Effector memory CD8-positive, alpha-beta T cell (primary cell): ENCODE measurements around the gene TGIF1.

ENCODE experiments used
- ATAC-seq: fragments of 150-1000 bp; cut with Tn5 transposase; replicated peaks from 2 replicates; pipeline ENCODE4 v1.10.0; 2021; ENCODE audit warnings: mild to moderate bottlenecking, moderate library complexity
- DNase-seq, 3 experiments: peaks; one replicate each; pipeline ENCODE4 v3.0.0; 2021
- H3K27ac Mint-ChIP-seq, 2 donors: one replicate each; pipeline ENCODE4 v1.8.0; 2022; ENCODE audit warnings: mild to moderate bottlenecking in 2 of 2, mixed read lengths in 2 of 2, moderate library complexity in 2 of 2
- H3K27me3 Mint-ChIP-seq, 2 donors: one replicate each; pipeline ENCODE4 v1.8.0; 2022; ENCODE audit warnings: mixed read lengths in 2 of 2
- H3K36me3 Mint-ChIP-seq: one replicate; pipeline ENCODE4 v1.8.0; 2022; ENCODE audit warnings: mild to moderate bottlenecking, moderate library complexity, mixed read lengths; ENCODE audit not compliant: insufficient read depth
- H3K4me1 Mint-ChIP-seq, 2 donors: one replicate each; pipeline ENCODE4 v1.8.0; 2022; ENCODE audit warnings: low read depth in 2 of 2, mixed read lengths in 2 of 2
- H3K4me3 Mint-ChIP-seq, 2 donors: one replicate each; pipeline ENCODE4 v1.8.0; 2022; ENCODE audit warnings: mild to moderate bottlenecking in 2 of 2, mixed read lengths in 2 of 2, moderate library complexity in 2 of 2
- H3K9me3 Mint-ChIP-seq, 2 donors: one replicate each; pipeline ENCODE4 v1.8.0; 2022; ENCODE audit warnings: mixed read lengths in 2 of 2

The TGIF1 gene

DNA sequence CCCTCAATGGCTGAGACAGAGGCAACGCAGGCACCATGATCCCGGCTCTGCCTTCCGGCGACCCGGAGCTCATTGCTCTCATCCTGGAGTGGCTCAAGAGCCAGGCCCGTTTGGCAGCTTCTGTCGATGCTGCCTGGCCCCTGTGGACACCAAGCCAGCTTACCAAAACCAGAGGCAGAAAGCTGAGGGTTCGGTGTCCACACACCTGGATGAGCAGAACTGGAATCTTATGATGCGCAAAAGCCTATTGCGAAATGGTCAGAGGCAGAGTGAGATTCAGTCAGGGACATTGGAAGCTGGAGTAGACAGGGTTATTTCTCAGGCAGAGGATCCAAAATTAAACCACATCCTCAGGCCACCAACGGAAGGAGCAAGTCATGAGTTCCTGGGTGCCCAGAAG, 34.9 kb upstream of the TGIF1 start:
- Mint-ChIP-seq H3K9me3 (no peaks in the 10 kb centered on the region), H3K36me3 (no peaks in the 10 kb centered on the region), H3K4me1 (peaks cover 3 to 6% of the 10 kb centered on the region in 2 donors), H3K27me3 (peaks cover 0 to 9% of the 10 kb centered on the region in 2 donors), H3K27ac (no peak overlapping the region), H3K4me3 (no peak overlapping the region)
- ATAC-seq (no peak), DNase-seq (no peak)

DNA sequence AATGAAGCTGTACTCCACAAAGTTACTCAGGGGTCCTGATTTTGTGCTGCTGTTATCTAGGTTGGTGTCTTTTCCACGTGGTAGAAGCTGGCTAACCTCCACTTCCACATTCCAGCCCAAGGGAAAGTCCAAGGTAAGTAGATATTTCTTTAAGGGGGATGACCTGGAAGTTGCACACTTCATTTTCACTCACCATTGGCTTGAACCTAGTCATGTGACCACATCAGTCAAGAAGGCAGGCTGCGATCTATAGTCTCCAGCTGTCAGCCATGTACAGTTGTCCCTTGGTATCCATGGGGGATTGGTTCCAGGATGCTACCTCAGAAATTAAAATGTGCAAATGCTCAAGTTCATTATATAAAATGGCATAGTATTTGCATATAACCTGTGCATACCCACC, 31.9 kb upstream of the TGIF1 start:
- Mint-ChIP-seq H3K4me1 (no peaks in the 10 kb centered on the region), H3K27me3 (no peaks in the 10 kb centered on the region), H3K4me3 (no peak overlapping the region), H3K9me3 (no peaks in the 10 kb centered on the region), H3K36me3 (no peaks in the 10 kb centered on the region), H3K27ac (no peak overlapping the region)
- ATAC-seq (no peak), DNase-seq (no peak)

DNA sequence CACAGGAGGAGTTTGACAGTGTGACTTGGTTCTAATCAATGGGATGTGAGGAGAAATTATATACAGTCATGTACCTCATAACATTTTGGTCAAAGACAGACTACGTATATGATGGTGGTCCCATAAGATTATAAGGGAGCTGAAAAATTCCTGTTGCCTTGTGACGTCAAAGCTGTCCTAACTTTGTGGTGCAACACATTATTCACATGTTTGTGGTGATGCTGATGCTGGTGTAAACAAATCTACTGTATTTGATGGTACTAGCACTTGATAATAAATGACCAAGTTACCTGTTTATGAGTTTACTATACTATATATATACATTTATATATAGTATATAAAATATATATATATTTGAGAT, 29.1 kb upstream of the TGIF1 start:
- Mint-ChIP-seq H3K27me3 (no peaks in the 10 kb centered on the region), H3K4me1 (no peaks in the 10 kb centered on the region), H3K9me3 (no peaks in the 10 kb centered on the region), H3K4me3 (no peak overlapping the region), H3K36me3 (no peaks in the 10 kb centered on the region), H3K27ac (no peak overlapping the region)
- ATAC-seq (no peak), DNase-seq (no peak)

DNA sequence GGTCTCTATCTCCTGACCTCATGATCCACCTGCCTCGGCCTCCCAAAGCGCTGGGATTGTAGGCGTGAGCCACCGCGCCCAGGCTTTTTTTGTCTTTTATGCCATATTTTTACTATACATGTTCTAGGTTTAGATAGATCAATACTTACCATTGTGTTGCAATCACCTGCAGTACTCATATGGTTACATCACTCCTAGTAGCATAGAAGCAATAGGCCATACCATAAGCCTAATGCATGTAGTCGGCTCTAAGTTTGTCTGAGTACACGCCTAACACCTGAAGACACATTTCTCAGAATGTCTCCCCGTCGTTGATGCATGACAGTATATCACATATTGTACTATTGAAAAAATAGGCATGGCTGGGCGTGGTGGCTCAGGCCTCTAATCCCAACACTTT, 27.1 kb upstream of the TGIF1 start:
- Mint-ChIP-seq H3K4me3 (no peak overlapping the region), H3K27ac (no peak overlapping the region), H3K4me1 (no peaks in the 10 kb centered on the region), H3K9me3 (no peaks in the 10 kb centered on the region), H3K36me3 (no peaks in the 10 kb centered on the region), H3K27me3 (no peaks in the 10 kb centered on the region)
- ATAC-seq (no peak), DNase-seq (no peak)

DNA sequence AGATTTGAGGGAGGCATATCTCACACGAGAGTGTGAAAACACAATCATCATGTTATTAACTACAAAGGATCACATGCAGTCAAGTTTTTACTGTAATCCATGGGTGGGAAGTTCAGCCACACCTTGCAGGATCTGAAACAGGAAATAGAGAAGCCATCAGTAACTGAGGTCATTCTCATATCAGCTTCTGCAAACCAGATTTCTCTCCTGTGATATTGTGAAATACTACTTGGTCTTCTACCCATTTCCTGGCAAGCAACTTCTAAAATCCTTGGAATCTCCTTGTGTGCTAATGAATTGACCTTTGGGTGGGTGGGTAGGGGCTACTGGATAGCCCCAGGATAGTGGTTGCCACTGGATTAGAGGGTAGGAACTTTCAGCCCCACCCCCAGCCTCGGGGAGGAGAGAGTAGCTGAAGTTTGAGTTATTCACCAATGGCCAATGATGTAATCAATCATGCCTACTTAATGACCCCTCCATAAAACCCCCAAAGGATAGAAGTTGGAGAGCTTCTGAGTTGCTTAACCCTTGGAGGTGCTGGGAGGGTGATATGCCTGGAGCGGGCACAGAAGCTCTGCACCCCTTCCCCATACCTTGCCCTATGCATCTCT, 25.6 kb upstream of the TGIF1 start:
- DNase-seq: no peak
- no peaks in the 10 kb centered on the region for H3K36me3 Mint-ChIP-seq
- no peak overlapping the region for H3K4me3 Mint-ChIP-seq
- ATAC-seq: no peak
- no peak overlapping the region for H3K27ac Mint-ChIP-seq
- no peaks in the 10 kb centered on the region for H3K4me1 Mint-ChIP-seq
- no peaks in the 10 kb centered on the region for H3K9me3 Mint-ChIP-seq
- no peaks in the 10 kb centered on the region for H3K27me3 Mint-ChIP-seq

DNA sequence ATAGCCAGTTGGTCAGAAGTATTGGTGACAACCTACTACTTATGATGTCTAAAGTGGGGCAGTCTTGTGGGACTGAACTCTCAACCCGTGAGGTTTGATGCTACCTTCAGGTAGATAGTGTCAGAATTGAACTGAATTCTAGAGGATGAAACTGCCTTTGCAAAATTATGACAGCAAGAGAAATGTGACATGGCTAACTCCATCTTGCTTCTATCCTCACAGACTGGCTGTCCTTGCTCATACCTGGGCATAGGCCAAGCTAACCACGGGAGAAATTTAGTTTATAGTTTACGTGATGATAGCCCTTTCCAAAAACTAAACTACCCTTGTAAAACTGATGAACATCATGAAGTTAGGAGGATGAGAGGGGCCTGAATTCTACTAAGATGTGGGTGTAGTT, 24.9 kb upstream of the TGIF1 start:
- no peak for DNase-seq
- H3K27ac Mint-ChIP-seq: no peak overlapping the region

DNA sequence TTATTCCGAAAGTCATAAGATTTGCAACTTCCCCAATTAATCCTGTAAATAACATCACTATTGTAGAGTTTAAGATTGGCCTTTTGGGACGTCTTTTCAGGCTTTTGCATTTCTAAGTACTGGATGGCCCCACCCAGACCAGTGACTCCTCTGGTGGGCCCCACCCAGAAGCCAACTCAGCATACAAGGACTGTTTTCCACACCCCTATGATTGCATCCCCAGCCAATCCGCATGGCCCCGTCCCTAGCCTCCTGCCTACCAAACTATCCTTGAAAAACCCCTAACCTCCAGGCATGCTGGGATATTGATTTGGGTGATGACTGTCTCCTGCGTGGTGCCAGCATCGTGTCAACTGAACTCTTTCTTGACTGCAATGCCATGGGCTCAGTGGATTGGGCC, 24.5 kb upstream of the TGIF1 start:
- Mint-ChIP-seq H3K4me3 (no peak overlapping the region), H3K4me1 (no peaks in the 10 kb centered on the region), H3K27me3 (no peaks in the 10 kb centered on the region), H3K36me3 (no peaks in the 10 kb centered on the region), H3K27ac (no peak overlapping the region), H3K9me3 (no peaks in the 10 kb centered on the region)
- no peak for DNase-seq
- ATAC-seq: no peak

More for the DNA sequence above, 24.9 kb upstream of the TGIF1 start:
- ATAC-seq: no peak
- Mint-ChIP-seq H3K9me3 (no peaks in the 10 kb centered on the region), H3K36me3 (no peaks in the 10 kb centered on the region), H3K4me1 (no peaks in the 10 kb centered on the region), H3K4me3 (no peak overlapping the region), H3K27me3 (no peaks in the 10 kb centered on the region)

DNA sequence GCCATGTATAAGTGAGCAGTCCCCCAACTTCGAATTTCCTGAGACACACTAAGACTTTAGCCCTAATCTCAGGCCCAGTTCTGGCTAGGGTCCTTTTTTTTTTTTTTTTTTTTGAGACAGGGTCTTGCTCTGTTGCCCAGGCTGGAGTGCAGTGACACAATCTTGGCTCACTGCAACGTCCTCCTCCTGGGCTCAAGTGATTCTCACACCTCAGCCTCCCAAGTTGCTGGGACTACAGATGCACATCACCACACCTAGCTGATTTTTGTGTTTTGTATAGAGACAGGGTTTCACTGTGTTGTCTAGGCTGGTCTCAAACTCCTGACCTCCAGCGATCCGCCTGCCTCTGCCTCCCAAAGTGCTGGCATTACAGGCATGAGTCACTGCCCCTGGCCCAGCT, 23.9 kb upstream of the TGIF1 start:
- Mint-ChIP-seq H3K9me3 (no peaks in the 10 kb centered on the region), H3K27ac (no peak overlapping the region), H3K27me3 (no peaks in the 10 kb centered on the region), H3K4me1 (no peaks in the 10 kb centered on the region), H3K36me3 (no peaks in the 10 kb centered on the region), H3K4me3 (no peak overlapping the region)
- no peak for DNase-seq
- no peak for ATAC-seq

DNA sequence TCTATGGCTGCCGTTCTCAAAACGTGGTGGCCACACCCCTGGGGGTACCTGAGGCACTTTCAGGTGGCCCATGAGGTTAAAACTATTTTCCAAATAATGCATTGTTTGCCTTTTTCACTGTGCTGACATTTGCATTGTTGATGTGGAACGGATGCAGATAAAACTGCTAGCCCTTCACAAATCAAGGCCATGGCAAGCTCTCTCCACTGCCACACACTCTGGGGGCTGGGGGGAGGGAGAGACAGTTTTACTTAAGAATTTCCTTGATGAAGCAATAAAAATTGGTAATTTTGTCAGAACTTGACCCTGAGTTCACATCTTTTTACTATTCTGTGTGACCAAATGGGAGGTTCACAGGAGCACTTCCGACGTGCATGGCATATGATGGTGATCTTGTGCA, 22.0 kb upstream of the TGIF1 start:
- Mint-ChIP-seq H3K27ac (no peak overlapping the region), H3K27me3 (no peaks in the 10 kb centered on the region), H3K36me3 (no peaks in the 10 kb centered on the region), H3K9me3 (no peaks in the 10 kb centered on the region), H3K4me1 (no peaks in the 10 kb centered on the region), H3K4me3 (no peak overlapping the region)
- no peak for ATAC-seq
- DNase-seq: no peak

DNA sequence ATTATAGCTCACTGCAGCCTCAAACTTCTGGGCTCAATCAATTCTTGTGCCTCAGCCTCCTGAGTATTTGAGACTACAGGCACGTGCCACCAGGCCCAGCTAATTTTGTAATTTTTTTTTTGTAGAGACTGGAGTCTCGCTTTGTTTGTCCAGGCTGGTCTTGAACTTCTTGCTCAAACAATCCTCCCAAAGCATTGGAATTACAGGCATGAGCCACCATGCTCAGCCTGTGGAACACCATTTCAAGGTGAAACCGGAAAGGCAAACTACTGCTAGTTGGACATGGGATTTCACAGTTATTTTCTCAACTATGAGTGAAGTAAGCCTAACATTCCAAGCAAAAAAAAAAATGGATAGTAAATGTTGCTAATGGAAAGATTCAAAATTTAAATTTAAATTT, 20.9 kb upstream of the TGIF1 start:
- Mint-ChIP-seq H3K27me3 (no peaks in the 10 kb centered on the region), H3K4me3 (no peak overlapping the region), H3K36me3 (no peaks in the 10 kb centered on the region), H3K27ac (no peak overlapping the region), H3K9me3 (no peaks in the 10 kb centered on the region), H3K4me1 (no peaks in the 10 kb centered on the region)
- no peak for ATAC-seq
- DNase-seq: no peak

DNA sequence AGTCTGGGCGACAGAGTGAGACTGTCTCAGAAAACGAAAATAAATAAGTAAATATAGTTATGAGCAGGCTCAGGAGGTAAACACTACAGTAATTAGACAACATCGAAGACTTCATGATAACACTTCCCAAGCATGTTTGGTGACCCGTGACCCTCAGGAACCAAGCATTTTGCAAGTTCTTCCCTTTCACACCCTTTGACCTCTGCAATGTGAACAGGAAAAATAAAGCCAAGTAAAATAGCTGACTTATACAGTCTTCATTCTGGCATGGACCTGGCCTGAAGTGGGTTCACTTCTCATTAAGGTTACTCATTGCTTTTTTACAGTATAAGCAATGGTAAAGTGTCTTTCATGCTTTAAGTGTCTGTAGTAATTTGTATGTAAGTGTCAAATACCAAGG, 15.3 kb upstream of the TGIF1 start:
- ATAC-seq: no peak
- no peaks in the 10 kb centered on the region for H3K9me3 Mint-ChIP-seq
- H3K27ac Mint-ChIP-seq: no peak overlapping the region
- H3K4me1 Mint-ChIP-seq: no peaks in the 10 kb centered on the region
- no peak overlapping the region for H3K4me3 Mint-ChIP-seq
- no peak for DNase-seq
- H3K36me3 Mint-ChIP-seq: no peaks in the 10 kb centered on the region
- no peaks in the 10 kb centered on the region for H3K27me3 Mint-ChIP-seq

DNA sequence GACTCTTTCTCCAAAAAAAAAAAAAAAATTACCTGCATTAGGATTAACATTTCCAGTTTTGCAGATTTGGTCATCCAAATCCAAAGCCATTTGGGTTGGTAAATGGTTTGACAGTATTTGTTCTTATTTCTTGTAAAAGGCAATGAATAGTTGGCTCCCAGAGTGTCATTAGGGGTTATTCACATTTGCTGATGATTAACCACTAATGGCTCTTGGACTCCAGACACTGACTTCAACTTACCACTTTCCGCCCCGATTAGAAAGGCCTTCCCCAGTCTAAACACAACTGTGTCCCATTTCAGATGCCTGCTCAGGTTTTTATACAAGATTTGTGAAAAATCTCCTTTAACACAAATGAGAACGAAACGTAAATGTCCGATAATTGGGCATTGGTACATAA, 9.6 kb upstream of the TGIF1 start:
- no peaks in the 10 kb centered on the region for H3K4me1 Mint-ChIP-seq
- no peaks in the 10 kb centered on the region for H3K27me3 Mint-ChIP-seq
- ATAC-seq: no peak
- no peak for DNase-seq
- H3K36me3 Mint-ChIP-seq: peaks cover 5% of the 10 kb centered on the region
- no peaks in the 10 kb centered on the region for H3K9me3 Mint-ChIP-seq
- H3K4me3 Mint-ChIP-seq: no peak overlapping the region
- H3K27ac Mint-ChIP-seq: no peak overlapping the region

DNA sequence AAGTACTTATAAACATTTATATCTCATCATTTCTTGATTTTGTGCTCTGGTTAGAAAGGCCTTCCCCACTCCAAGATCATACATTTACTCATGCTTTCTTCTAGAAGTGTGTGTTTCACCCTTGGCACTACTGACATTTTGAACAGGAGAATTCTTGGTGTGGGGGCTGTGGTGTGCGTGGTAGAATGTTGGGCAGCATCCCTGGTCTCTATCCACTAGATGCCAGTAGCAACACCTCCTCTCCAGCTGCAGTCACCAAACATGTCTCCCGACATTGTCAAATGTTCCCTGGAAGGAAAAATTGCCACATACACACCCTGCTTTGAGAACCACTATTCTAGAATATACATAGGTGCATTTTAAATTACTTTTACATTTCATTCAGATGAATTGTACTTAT, 8.7 kb upstream of the TGIF1 start:
- peak; percentile 61 for ATAC-seq
- Mint-ChIP-seq H3K27me3 (no peaks in the 10 kb centered on the region), H3K36me3 (peaks cover 8% of the 10 kb centered on the region), H3K4me3 (no peak overlapping the region), H3K27ac (no peak overlapping the region), H3K4me1 (no peaks in the 10 kb centered on the region), H3K9me3 (no peaks in the 10 kb centered on the region)
- DNase-seq: no peak

DNA sequence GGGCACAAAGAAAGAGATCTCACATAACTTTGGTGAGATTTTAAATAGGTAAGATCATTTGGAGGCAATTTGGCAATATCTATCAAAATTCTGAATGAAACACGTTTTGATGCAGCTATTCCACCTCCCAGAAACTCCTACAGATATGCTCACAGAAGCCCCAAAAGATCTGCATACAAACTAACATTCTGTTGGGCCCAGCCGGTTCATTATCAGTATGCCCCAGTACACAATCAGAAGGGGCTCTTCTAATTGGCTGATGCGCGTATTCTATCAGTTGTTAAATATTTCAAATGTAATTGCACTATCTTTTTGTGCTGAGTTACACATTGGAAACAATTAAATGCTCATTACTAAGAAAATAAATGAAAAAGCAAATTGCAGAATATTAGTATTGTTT, 7.1 kb upstream of the TGIF1 start:
- Mint-ChIP-seq H3K36me3 (peaks cover 20% of the 10 kb centered on the region), H3K4me3 (no peak overlapping the region), H3K4me1 (no peaks in the 10 kb centered on the region), H3K27me3 (no peaks in the 10 kb centered on the region), H3K27ac (no peak overlapping the region), H3K9me3 (no peaks in the 10 kb centered on the region)
- DNase-seq (no peak), ATAC-seq (no peak)

DNA sequence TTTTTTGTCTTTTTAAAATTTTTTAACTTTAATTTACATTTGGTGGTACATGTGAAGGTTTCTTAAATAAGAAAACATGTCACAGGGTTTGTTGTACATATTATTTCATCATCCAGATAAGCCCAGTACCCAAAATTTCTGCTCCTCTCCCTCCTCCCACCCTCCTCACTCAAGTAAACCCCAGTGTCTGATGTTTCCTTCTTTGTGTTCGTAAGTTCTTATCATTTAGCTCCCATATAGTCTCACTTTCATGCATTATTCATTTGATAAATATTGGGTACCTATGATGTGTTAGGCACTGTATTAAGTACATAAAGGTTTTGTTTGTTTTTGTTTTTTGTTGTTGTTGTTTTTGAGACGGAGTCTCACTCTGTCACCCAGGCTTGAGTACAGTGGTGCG, 5.7 kb upstream of the TGIF1 start:
- Mint-ChIP-seq H3K27ac (no peak overlapping the region), H3K27me3 (no peaks in the 10 kb centered on the region), H3K36me3 (peaks cover 34% of the 10 kb centered on the region), H3K4me3 (no peak overlapping the region), H3K4me1 (peaks cover 5% of the 10 kb centered on the region in 2 donors), H3K9me3 (no peaks in the 10 kb centered on the region)
- no peak for ATAC-seq
- no peak for DNase-seq
